Measurements from ENCODE around the gene DPH7.

GRCh38 chr9:137520614-137521404, 57.9 kb downstream of the DPH7 start:
- TF ChIP-seq EZH2 (IDR thresholded peaks at IDR 0.05; ENCODE audit: insufficient read depth, poor library complexity, severe bottlenecking) (no peak), EZH2phosphoT487 (IDR thresholded peaks at IDR 0.05; ENCODE audit: insufficient read depth, low read depth) (no peak)
